ENCODE measurements around the gene DENR. TPM values are rescaled to one million over a fixed set of nuclear protein-coding genes. Genes with fewer than 3 reads are reported as not detected.
A peak's percentile ranks its signal among the peaks of the same experiment; 100 is the strongest.
"Not testable (repeated sequence)": the region's sequence is repeated elsewhere in the genome, so short reads cannot be mapped to it uniquely, and the experiment has no call there.

DENR gene
- total RNA-seq, 3 donors from 2014 or later = 88.1 to 92.9 (median 90.2) TPM

- Mint-ChIP-seq H3K9me3 (no peaks in the 10 kb centered on the region), H3K27me3 (ENCODE audit: low read depth) (no peaks in the 10 kb centered on the region), H3K4me1 (ENCODE audit: low read depth) (peaks cover 47% of the 10 kb centered on the region), H3K4me3 (peak overlapping the region; percentile 29), H3K36me3 (ENCODE audit: insufficient read depth) (no peaks in the 10 kb centered on the region)
- ATAC-seq = peak; percentile 48 to 70
- peak; percentile 32 for DNase-seq
These were observed 26.5 kb upstream of the DENR start for GRCh38 chr12:122726080-122726558.

DNA sequence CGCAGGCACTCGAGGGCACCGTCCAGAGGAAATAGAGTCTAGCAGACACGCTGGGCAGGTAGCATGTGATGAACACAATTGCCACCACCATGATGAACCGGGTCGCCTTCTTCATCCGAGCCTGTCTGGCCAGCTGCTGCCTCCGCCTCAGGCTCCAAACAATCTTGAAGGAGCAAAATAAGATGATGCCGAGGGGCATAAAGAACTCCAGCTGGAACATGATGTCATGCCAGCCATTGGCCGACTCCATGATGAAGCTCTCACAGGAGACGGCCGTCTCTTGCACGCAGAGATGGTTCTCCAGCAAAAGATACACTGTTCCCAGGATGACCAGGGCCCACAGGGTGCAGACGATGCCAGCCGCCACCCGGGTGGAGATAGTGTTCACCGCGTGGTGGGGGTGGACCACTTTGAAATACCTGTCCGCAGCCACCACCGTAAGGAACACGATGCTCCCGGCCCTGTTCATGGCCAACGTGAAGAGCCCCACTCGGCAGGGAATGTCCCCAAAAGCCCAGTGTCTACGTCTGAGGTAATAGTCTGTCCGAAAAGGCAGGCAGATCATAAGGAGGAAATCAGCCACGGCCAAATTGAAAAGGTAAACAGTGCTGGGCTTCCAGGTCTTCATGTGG is 22.9 kb upstream of the DENR start:
- H3K4me1 Mint-ChIP-seq (ENCODE audit: low read depth) = peaks cover 69% of the 10 kb centered on the region
- ATAC-seq = no peak
- H3K4me3 Mint-ChIP-seq = peak overlapping the region; percentile 58

DNA sequence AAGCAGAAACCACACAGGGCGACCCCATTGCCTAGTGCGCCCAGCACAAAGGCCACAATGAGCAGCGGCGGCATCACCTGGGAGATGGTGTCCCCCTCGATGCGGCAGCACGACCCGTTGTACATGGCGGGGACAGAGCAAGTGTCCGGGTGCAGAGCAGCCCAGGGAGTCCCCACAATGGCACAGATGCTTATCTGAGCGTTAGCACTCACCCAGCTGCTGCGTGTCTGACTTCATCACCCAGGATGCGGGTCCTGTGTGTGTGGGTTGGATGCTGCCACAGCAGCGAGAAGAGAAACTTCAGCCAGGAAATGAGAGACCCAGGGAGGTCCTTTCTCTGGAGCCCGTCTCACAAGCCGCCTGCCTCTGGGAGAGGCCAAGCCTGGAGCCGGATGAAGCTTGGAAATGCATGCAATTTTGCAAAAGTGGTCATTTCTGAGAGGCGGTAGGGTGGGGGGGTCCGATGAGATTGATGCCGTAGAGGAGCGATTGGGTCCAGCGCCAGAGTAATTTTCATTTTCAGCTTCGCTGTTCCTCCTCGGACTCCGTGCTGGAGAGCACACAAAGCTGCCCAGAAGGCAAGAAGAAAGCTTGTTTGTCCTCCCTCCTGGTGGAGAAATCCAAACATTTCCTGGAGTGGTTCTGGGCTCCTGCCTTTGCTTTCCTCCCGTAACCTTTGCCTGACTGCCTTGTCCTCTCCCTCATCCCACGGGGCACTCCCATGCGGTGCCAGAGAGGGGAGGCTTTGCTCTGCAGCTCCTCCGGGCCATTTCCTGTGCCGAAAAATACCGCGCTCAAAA is 22.2 kb upstream of the DENR start, which contains the start of gene HCAR1:
TSS of gene HCAR1 (minus strand) at position 630 of the 800 bp plus-strand sequence. CDS start at position 125, 505 bp downstream.
- peak within 1 kb of the TSS; percentile 58 for H3K4me3 Mint-ChIP-seq
- H3K27me3 Mint-ChIP-seq (ENCODE audit: low read depth) = no peaks in the 10 kb centered on the region
- DNase-seq = peak; percentile 30
- peaks cover 62% of the 10 kb centered on the region for H3K4me1 Mint-ChIP-seq (ENCODE audit: low read depth)
- no peaks in the 10 kb centered on the region for H3K36me3 Mint-ChIP-seq (ENCODE audit: insufficient read depth)
- no peaks in the 10 kb centered on the region for H3K9me3 Mint-ChIP-seq
- ATAC-seq = peak; percentile 67 to 75

More for the DNA sequence above, 22.9 kb upstream of the DENR start:
- no peaks in the 10 kb centered on the region for H3K36me3 Mint-ChIP-seq (ENCODE audit: insufficient read depth)
- no peaks in the 10 kb centered on the region for H3K9me3 Mint-ChIP-seq
- H3K27me3 Mint-ChIP-seq (ENCODE audit: low read depth) = no peaks in the 10 kb centered on the region
- no peak for DNase-seq

GRCh38 chr12:122732170-122732569 is 20.5 kb upstream of the DENR start:
- no peak for DNase-seq
- peaks cover 51% of the 10 kb centered on the region for H3K4me1 Mint-ChIP-seq (ENCODE audit: low read depth)

DNA sequence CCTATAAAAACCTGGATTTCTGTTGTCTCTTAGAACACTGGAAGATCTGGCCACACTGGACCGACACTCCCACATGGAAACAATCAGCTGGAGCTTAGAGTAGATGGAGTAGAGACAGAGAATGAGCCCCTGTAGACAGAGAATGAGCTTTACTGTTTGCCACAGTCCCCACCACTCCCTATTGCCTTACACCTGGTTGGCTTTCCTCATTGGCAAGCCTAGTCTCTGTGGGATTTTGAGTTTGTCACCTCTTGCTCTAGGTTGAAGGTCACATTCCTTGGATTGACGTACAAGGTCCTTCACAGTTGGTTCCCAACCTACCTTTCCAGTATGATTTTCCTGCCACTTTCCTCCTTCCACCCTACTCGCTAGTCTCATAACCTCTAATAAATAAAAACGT is 20.0 kb upstream of the DENR start:
- DNase-seq (no peak), ATAC-seq (no peak)
- H3K36me3 Mint-ChIP-seq (ENCODE audit: insufficient read depth) = no peaks in the 10 kb centered on the region
- H3K9me3 Mint-ChIP-seq = no peaks in the 10 kb centered on the region
- H3K27me3 Mint-ChIP-seq (ENCODE audit: low read depth) = no peaks in the 10 kb centered on the region
- H3K4me3 Mint-ChIP-seq = peak overlapping the region; percentile 3
- peaks cover 51% of the 10 kb centered on the region for H3K4me1 Mint-ChIP-seq (ENCODE audit: low read depth)

More at GRCh38 chr12:122732170-122732569, 20.5 kb upstream of the DENR start:
- Mint-ChIP-seq H3K4me3 (peak overlapping the region; percentile 3), H3K36me3 (ENCODE audit: insufficient read depth) (no peaks in the 10 kb centered on the region), H3K27me3 (ENCODE audit: low read depth) (no peaks in the 10 kb centered on the region), H3K9me3 (no peaks in the 10 kb centered on the region)
- peak; percentile 30 to 35 for ATAC-seq

DNA sequence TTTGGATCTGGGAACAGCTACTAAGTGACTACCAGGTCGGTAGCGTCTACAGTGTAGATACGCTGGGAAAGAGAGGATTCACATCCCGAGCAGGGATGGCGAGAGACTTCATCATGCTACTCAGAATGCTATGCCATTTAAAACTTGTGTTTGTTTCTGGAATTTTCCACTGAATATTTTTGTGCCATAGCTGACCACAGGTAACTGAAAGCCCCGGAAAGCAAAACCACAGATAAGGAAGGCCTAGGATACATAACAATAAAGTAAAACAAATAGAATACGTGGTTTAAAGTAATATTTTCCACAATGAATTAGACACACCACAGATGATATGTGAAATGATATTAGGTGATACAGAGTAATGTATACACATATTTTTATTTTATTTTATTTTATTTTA is 14.1 kb upstream of the DENR start:
- Mint-ChIP-seq H3K9me3 (no peaks in the 10 kb centered on the region), H3K4me3 (no peak overlapping the region), H3K4me1 (ENCODE audit: low read depth) (peaks cover 7% of the 10 kb centered on the region), H3K27me3 (ENCODE audit: low read depth) (no peaks in the 10 kb centered on the region), H3K36me3 (ENCODE audit: insufficient read depth) (no peaks in the 10 kb centered on the region)
- no peak for ATAC-seq
- DNase-seq = no peak

DNA sequence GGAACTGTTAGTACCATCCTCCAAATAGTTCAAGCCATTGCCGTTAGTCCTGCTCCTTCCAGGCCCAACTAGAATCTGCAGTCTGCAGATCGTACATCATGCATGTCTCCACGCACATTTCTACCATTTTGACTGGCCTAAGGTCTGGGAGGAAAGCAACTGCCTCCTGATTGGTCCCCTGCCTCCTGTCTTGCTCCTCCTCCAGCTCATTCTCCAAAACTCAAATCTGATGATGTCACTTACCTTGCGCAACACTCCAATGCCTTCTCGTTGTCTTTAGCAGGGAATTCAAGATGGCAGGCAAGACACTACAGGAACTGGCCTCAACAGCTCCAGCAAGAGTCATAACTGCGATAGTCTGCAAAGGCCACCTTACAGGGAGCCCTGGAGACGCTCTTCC is 12.3 kb upstream of the DENR start:
- H3K36me3 Mint-ChIP-seq (ENCODE audit: insufficient read depth) = no peaks in the 10 kb centered on the region
- H3K27me3 Mint-ChIP-seq (ENCODE audit: low read depth) = no peaks in the 10 kb centered on the region
- no peaks in the 10 kb centered on the region for H3K4me1 Mint-ChIP-seq (ENCODE audit: low read depth)
- no peak overlapping the region for H3K4me3 Mint-ChIP-seq
- DNase-seq (no peak), ATAC-seq (no peak)
- H3K9me3 Mint-ChIP-seq = no peaks in the 10 kb centered on the region

- H3K36me3 Mint-ChIP-seq (ENCODE audit: insufficient read depth) = no peaks in the 10 kb centered on the region
- no peaks in the 10 kb centered on the region for H3K27me3 Mint-ChIP-seq (ENCODE audit: low read depth)
- ATAC-seq (no peak), DNase-seq (no peak)
- no peaks in the 10 kb centered on the region for H3K4me1 Mint-ChIP-seq (ENCODE audit: low read depth)
- no peak overlapping the region for H3K4me3 Mint-ChIP-seq
- no peaks in the 10 kb centered on the region for H3K9me3 Mint-ChIP-seq
These were observed 8.6 kb upstream of the DENR start for GRCh38 chr12:122743895-122744525.

DNA sequence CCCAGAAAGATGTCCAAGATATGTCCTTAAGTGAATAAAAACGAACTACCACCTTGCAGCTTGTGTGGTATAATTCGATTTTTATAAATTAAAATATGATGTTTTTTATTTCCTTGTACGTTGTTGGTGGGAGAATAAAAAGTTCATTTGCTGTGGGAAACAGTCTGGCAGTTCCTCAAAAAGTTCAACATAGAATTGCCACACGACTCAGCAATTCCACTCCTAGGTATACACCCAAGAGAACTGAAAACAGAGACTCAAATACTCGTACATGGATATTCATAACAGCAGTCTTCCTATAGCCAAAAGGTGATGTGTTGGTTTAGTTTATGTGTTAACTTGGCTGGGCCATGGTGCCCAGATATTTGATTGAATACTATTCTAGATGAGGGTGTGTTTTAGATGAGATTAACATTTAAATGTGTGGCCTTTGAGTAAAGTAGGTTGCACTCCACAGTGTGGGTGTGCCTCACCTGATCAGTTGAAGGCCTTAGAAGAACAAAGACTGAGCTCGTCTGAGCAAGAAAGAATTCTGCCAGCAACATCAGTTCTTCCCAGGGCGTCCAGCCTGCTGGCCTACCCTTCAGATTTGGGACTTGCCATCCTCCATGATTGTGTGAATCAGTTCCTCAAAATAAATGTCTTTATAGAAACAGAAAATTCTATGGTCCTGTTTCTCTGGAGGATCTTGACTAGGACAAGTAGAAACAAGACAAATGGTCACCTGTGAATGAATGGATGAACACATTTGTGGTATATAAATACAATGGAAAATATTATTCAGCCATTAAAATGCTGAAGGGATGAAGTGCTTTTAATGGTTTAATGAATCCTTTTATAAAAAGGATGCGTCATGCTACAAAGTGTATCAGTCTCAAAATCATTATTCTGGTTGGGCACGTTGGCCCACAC is 5.1 kb upstream of the DENR start:
- ATAC-seq (no peak), DNase-seq (no peak)
- Mint-ChIP-seq H3K27me3 (ENCODE audit: low read depth) (no peaks in the 10 kb centered on the region), H3K36me3 (ENCODE audit: insufficient read depth) (no peaks in the 10 kb centered on the region), H3K9me3 (no peaks in the 10 kb centered on the region), H3K4me1 (ENCODE audit: low read depth) (peaks cover 10% of the 10 kb centered on the region), H3K4me3 (no peak overlapping the region)

- no peaks in the 10 kb centered on the region for H3K27me3 Mint-ChIP-seq (ENCODE audit: low read depth)
- peaks cover 28% of the 10 kb centered on the region for H3K4me1 Mint-ChIP-seq (ENCODE audit: low read depth)
- ATAC-seq (no peak), DNase-seq (no peak)
- H3K4me3 Mint-ChIP-seq = no peak overlapping the region
- H3K36me3 Mint-ChIP-seq (ENCODE audit: insufficient read depth) = peaks cover 10% of the 10 kb centered on the region
- H3K9me3 Mint-ChIP-seq = no peaks in the 10 kb centered on the region
These were observed 2.9 kb upstream of the DENR start for GRCh38 chr12:122749569-122750332.

DNA sequence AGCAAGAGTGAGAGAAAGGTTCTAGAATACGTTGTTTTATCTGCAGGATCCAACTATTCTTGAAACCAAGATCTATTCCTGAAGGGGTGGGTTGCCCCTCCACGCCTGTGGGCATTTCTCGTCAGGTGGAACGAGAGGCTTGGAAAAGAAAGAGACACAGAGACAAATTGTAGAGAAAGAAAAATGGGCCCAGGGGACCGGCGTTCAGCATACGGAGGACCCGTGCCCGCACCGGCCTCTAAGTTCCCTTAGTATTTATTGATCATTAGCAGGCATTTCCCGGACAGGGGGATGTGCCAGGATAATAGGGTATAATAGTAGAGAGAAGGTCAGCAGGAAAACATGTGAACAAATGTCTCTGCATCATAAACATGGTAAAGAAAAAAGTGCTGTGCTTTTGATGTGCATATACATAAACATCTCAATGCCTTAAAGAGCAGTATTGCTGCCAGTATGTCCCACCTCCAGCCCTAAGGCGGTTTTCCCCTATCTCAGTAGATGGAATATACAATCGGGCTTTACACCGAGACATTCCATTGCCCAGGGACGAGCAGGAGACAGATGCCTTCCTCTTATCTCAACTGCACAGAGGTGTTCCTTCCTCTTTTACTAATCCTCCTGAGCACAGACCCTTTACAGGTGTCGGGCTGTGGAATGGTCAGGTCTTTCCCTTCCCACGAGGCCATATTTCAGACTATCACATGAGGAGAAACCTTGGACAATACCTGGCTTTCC is 1.7 kb upstream of the DENR start:
- not testable (repeated sequence) for H3K27me3 Mint-ChIP-seq (ENCODE audit: low read depth); H3K9me3 Mint-ChIP-seq; DNase-seq; ATAC-seq
- H3K4me1 Mint-ChIP-seq (ENCODE audit: low read depth) = peaks cover 37% of the 10 kb centered on the region
- H3K4me3 Mint-ChIP-seq = peak overlapping the region; percentile 95
- peaks cover 18% of the 10 kb centered on the region for H3K36me3 Mint-ChIP-seq (ENCODE audit: insufficient read depth)

DNA sequence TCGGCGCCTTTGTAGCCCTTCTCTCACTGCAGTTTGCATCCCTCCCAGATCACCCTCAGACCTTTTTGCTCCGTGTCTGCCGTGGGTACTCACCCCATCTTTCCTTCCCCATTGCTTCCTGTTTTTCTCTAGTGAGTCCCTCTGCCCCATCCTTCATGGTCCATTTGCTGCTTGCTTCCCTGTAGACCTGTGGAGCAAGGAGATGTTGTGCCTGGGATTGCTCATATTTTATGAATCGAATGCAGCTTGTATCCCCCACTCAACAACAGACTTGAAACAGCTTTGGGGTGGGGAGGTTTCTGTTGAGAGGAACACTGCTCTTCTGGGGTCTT is 661 bp downstream of the DENR start:
- no peaks in the 10 kb centered on the region for H3K9me3 Mint-ChIP-seq
- no peaks in the 10 kb centered on the region for H3K27me3 Mint-ChIP-seq (ENCODE audit: low read depth)
- ATAC-seq (no peak), DNase-seq (no peak)
- peaks cover 36% of the 10 kb centered on the region for H3K36me3 Mint-ChIP-seq (ENCODE audit: insufficient read depth)
- peak overlapping the region; percentile 95 for H3K4me3 Mint-ChIP-seq
- H3K4me1 Mint-ChIP-seq (ENCODE audit: low read depth) = peaks cover 54% of the 10 kb centered on the region

- peaks cover 57% of the 10 kb centered on the region for H3K4me1 Mint-ChIP-seq (ENCODE audit: low read depth)
- no peak overlapping the region for H3K4me3 Mint-ChIP-seq
- peaks cover 40% of the 10 kb centered on the region for H3K36me3 Mint-ChIP-seq (ENCODE audit: insufficient read depth)
These were observed 2.2 kb downstream of the DENR start for GRCh38 chr12:122754790-122755189.

More at GRCh38 chr12:122754790-122755189, 2.2 kb downstream of the DENR start:
- DNase-seq (no peak), ATAC-seq (no peak)
- no peaks in the 10 kb centered on the region for H3K9me3 Mint-ChIP-seq
- H3K27me3 Mint-ChIP-seq (ENCODE audit: low read depth) = no peaks in the 10 kb centered on the region

Measured in activated T-cell treated with anti-CD3 and anti-CD28 coated beads, Interleukin-2, amount 50 U/mL, for 4 hours (primary cell).